ENCODE results near the gene MBTPS1.

GRCh38 chr16:84155226-84155625, 38.5 kb upstream of the MBTPS1 start:
- TF ChIP-seq POLR2AphosphoS5 (IDR thresholded peaks at IDR 0.05): no peak
- no peak for TF ChIP-seq CTCF (IDR thresholded peaks at IDR 0.05)

All from upper lobe of left lung (tissue), 4 donors.